Right lobe of liver (tissue), 6 donors: ENCODE results near the gene TMEM171. TPM values are rescaled to one million over a fixed set of nuclear protein-coding genes. Genes with fewer than 3 reads are reported as not detected.

Experiments used
- ATAC-seq, 4 donors: fragments of 200-7000 bp; cut with Tn5 transposase; one replicate each; pipeline ENCODE4 v1.9.1; 2020; ENCODE audit warnings: mild to moderate bottlenecking in 4 of 4, moderate library complexity in 4 of 4
- DNase-seq, 3 donors: peaks; one replicate each; pipeline ENCODE4 v3.0.0-alpha.2; 2020
- H3K27ac ChIP-seq, 3 donors: fragments of 200-600 bp; one replicate each; pipeline ENCODE4 v1.8.0; 2022
- H3K27me3 ChIP-seq, 2 donors: fragments of 200-600 bp; one replicate each; pipeline ENCODE4 v1.8.0; 2022
- H3K36me3 ChIP-seq, 4 donors: fragments of 200-600 bp; sonication (generic) in 1 of 4; one replicate each; pipeline versions ENCODE4 v1.5.1 to v1.8.0; 2017 to 2022; ENCODE audit warnings: control low read depth in 1 of 4
- H3K4me1 ChIP-seq, 4 donors: fragments of 200-600 bp; sonication (generic) in 1 of 4; one replicate each; pipeline versions ENCODE4 v1.5.1 to v1.8.0; 2017 to 2022; ENCODE audit warnings: control low read depth in 1 of 4
- H3K4me3 ChIP-seq, 3 donors: fragments of 200-600 bp; one replicate each; pipeline ENCODE4 v1.8.0; 2022
- H3K9me3 ChIP-seq, 4 donors: fragments of 200-600 bp; sonication (generic) in 1 of 4; one replicate each; pipeline versions ENCODE4 v1.5.1 to v1.8.0; 2017 to 2022; ENCODE audit warnings: control low read depth in 1 of 4
- POLR2A ChIP-seq: fragments of 450-650 bp; IDR thresholded peaks from one replicate; pipeline ENCODE4 v1.6.1; 2017; ENCODE audit warnings: antibody characterized with exemption, mild to moderate bottlenecking
- WGBS: methylation state at CpG from one replicate; pipeline ENCODE4 v1.1.6; 2018; ENCODE audit warnings: low coverage, low lambda C conversion rate; ENCODE audit not compliant: insufficient coverage; ENCODE audit errors: missing lambda C conversion rate; 5-methylcytosine and 5-hydroxymethylcytosine counted together
- intact Hi-C, 2 donors: fragments of 100-400 bp; cut with DNase I; formaldehyde crosslinking; loops; one replicate each; pipeline versions ENCODE4 v1.11.2 to v1.14.1; 2022
- total RNA-seq, 6 experiments: library from RNA; depleted of rRNA in 2 of 6; stranded (reverse); fragments of >200 nt in 2 of 6; fragmentation: NEBNext Ultra II Directional in 3 of 6; extraction: Animal tissue kit (Norgen Biotek cat#: 25700) in 3 of 6; gene quantifications; one replicate each; pipeline versions ENCODE4 v1.1.0 to v1.2.4, GENCODE V29; 2016 to 2023
- TF ChIP-seq, protein P1 (sequence below), 4 donors: fragments of 200-600 bp in 3 of 4; fragments of 450-650 bp in 1 of 4; IDR thresholded peaks; one replicate each; pipeline versions ENCODE4 v1.5.1 to v1.8.0; 2016 to 2022; ENCODE audit warnings: antibody characterized with exemption in 4 of 4, mild to moderate bottlenecking in 2 of 4
- donor health status: DM: no; HTN: yes; CAD: no.
- donor health status: DM: no; HTN: no; CAD: no.
- donor health status: DM: no; HTN: no; CAD: no.
- donor health status: DM: no; HTN: yes; CAD: no.
- donor health status: DM: no; HTN: yes; CAD: no.

The TMEM171 gene
- total RNA-seq, 6 experiments from 2014 or later: 0.57 to 3.2 (median 1.6) TPM

DNA sequence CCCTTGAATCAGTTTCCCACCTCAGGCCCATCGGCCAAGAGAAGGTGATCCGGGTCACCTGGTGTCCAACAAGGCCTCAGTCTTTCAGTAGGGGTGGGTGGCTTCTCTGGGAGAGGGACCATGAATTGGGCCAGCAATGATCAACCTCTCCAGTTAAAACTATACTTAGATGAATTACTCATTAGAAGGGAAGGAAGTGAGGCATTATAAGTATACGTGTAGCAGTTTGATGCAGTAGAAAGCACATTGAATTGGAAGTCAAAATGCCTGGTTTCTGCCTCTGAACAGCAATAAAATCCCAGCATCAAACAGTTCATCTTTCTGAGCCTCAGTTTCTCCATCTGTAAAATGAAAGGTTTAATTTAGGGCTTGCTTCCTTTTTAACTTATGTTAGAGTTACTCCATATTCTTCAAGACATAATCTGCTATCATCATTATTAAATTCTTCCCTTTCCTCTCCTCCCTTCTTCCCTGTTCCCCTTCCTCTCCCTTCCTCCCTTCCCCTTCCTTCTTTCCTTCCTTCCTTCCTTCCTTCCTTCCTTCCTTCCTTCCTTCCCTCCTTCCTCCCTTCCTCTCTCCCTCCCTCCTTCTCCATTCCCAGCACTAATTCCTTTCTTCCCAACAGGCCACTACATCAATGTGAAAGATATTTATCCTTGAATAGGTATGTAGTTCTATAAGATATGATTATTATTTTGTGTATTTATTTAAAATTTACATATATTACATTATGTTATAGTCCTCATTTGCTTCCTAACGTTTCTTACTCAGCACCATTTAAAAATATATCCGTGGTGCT lies 34.0 kb downstream of the TMEM171 start:
- no peaks in the 10 kb centered on the region for H3K27me3 ChIP-seq
- no peak for TF ChIP-seq POLR2A
- TF ChIP-seq, protein P1, sequence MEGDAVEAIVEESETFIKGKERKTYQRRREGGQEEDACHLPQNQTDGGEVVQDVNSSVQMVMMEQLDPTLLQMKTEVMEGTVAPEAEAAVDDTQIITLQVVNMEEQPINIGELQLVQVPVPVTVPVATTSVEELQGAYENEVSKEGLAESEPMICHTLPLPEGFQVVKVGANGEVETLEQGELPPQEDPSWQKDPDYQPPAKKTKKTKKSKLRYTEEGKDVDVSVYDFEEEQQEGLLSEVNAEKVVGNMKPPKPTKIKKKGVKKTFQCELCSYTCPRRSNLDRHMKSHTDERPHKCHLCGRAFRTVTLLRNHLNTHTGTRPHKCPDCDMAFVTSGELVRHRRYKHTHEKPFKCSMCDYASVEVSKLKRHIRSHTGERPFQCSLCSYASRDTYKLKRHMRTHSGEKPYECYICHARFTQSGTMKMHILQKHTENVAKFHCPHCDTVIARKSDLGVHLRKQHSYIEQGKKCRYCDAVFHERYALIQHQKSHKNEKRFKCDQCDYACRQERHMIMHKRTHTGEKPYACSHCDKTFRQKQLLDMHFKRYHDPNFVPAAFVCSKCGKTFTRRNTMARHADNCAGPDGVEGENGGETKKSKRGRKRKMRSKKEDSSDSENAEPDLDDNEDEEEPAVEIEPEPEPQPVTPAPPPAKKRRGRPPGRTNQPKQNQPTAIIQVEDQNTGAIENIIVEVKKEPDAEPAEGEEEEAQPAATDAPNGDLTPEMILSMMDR (IDR thresholded peaks at IDR 0.05): no peak
- 68% methylated on average over 5 of the region's 5 CpGs for WGBS
- DNase-seq: no peak
- H3K4me3 ChIP-seq: no peak overlapping the region
- intact Hi-C loops: loop anchor here in 1 of 2 donors (10.0 kb wide), 1 partner anchor 80 kb away; no protein-coding TSS in a partner anchor
- no peak overlapping the region for H3K27ac ChIP-seq
- no peaks in the 10 kb centered on the region for H3K9me3 ChIP-seq
- no peaks in the 10 kb centered on the region for H3K4me1 ChIP-seq
- no peaks in the 10 kb centered on the region for H3K36me3 ChIP-seq
- ATAC-seq: no peak

DNA sequence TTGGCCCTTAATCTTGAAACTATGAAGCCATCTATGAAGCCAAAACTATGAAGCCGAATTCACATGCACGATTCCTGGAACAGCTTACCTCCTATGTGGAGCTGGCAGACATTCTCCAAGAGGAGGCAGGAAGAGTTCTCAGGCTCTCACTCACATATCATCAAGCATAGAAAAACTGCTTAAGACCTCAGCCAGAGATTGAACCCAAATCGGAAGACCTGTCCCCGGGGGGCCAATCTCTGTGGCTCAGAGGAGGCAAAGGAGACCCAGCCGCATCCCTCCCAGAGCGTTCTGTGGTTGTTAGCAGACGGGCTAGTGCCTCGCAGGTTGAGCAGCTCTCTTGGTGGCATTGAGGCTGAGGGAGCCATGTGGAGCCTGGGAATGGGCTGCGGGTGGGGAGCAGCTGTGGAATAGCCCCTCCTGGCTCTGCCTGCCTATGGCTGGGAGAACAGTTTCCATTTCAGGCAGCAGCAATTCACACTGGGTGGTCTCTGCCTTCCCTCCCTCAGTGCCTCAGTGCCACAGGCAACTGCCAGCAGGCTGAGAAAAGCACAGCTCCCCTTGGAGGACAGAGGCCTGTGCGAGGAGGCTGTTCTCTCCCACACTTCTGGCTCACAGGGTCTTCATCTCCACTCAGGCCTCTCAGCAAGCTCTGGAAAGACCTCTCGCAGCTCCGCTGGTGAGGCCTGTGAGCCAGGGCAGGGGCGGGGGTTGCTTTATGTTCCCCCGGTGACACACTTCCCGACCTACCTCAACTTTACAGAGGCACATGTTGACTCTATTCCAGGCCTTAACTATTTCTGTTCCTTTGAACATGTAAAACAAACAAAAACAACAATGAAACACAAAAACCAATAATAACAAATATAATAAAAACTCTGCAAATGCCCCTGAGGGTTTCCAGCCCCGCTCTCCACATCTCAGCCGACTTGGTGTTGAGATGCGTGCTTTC lies 35.2 kb downstream of the TMEM171 start:
- WGBS: 74% methylated on average over 12 of the region's 18 CpGs
- no peaks in the 10 kb centered on the region for H3K4me1 ChIP-seq
- ATAC-seq (no peak), DNase-seq (no peak)
- no peak overlapping the region for H3K27ac ChIP-seq
- H3K4me3 ChIP-seq: no peak overlapping the region
- H3K9me3 ChIP-seq: no peaks in the 10 kb centered on the region
- no peaks in the 10 kb centered on the region for H3K27me3 ChIP-seq
- H3K36me3 ChIP-seq: no peaks in the 10 kb centered on the region
- TF ChIP-seq, protein P1 (IDR thresholded peaks at IDR 0.05): no peak
- TF ChIP-seq POLR2A: no peak
- intact Hi-C loops: loop anchor here in 1 of 2 donors (10.0 kb wide), 1 partner anchor 81 kb away; no protein-coding TSS in a partner anchor

DNA sequence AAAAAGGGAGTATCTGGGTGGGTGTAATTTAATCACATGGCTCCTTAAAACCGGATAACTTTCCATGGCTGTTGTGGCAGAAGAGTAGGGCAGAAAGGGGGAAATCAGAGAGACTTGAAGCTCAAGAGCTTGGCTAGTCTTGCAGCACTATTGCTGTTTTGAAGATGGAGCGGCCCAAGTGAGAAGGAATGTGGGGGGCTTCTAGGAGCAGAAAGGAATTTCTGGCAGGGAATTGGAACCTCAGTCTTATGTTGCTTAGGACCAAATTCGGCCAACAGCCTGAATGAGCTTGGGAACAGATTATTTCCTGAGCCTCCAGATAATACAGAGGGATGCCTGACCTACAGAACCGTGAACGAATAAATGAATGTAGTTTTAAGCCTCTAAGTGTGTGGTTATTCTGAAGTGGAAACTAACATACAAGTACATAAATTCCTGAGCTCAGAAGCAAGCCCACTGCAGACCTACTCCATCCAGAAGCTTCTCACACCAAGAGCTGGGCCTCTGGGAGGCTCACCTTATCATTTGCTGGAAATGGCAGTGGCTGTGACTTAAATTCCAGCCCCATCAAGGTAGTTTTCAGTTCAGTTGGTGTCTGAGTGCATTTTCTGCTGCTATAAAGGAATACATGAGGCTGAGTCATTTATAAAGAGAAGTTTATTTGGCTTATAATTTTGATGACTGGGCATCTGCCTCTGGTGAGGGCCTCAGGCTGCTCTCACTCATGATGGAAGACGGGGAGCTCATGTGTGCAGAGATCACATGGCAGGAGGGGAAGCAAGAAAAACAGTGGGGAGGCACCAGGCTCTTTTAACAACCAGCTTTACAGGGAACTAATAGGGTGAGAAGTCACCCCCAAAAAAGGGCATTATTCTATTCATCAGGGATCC lies 37.3 kb downstream of the TMEM171 start:
- Histone ChIP-seq H3K9me3 (no peaks in the 10 kb centered on the region), H3K27ac (no peak overlapping the region)

More for the DNA sequence above, 37.3 kb downstream of the TMEM171 start:
- H3K4me1 ChIP-seq: no peaks in the 10 kb centered on the region
- no peaks in the 10 kb centered on the region for H3K27me3 ChIP-seq
- WGBS: 62% methylated on average over 4 of the region's 6 CpGs
- no peak for ATAC-seq
- H3K4me3 ChIP-seq: no peak overlapping the region
- no peaks in the 10 kb centered on the region for H3K36me3 ChIP-seq
- no peak for DNase-seq
- no peak for TF ChIP-seq POLR2A
- TF ChIP-seq, protein P1 (IDR thresholded peaks at IDR 0.05): no peak
- intact Hi-C loops: loop anchor here in 1 of 2 donors (10.0 kb wide), 1 partner anchor 83 kb away; no protein-coding TSS in a partner anchor
